Calu3 (cell line): ENCODE measurements around the gene CNTNAP2. TPM values are rescaled to one million over a fixed set of nuclear protein-coding genes. Genes with fewer than 3 reads are reported as not detected.

Source experiments
- BruUV-seq: library from RNA; stranded (reverse); fragments of 400-500 nt; replicated peaks from 2 replicates; lab custom pipeline; 2021; lab: Mats Ljungman, UMichigan
- CTCF ChIA-PET: fragments of 300-600 bp; sonication (Branson Sonifier 250); formaldehyde crosslinking; loops from one replicate; lab custom pipeline; 2022; ENCODE audit warnings: antibody characterized with exemption; lab: Charles Lee
- DNase-seq: peaks from one replicate; pipeline ENCODE4 v3.0.0; 2022
- H3K27ac Mint-ChIP-seq: one replicate; pipeline ENCODE4 v1.8.0; 2022; ENCODE audit warnings: mixed read lengths; ENCODE audit not compliant: unreplicated experiment
- H3K27me3 Mint-ChIP-seq: one replicate; pipeline ENCODE4 v1.8.0; 2022; ENCODE audit warnings: mixed read lengths; ENCODE audit not compliant: unreplicated experiment
- H3K36me3 Mint-ChIP-seq: one replicate; pipeline ENCODE4 v1.8.0; 2022; ENCODE audit warnings: mild to moderate bottlenecking, moderate library complexity, mixed read lengths; ENCODE audit not compliant: insufficient read depth, unreplicated experiment
- H3K4me1 Mint-ChIP-seq: one replicate; pipeline ENCODE4 v1.8.0; 2022; ENCODE audit warnings: mild to moderate bottlenecking, low read depth, mixed read lengths; ENCODE audit not compliant: unreplicated experiment
- H3K4me3 Mint-ChIP-seq: one replicate; pipeline ENCODE4 v1.8.0; 2022; ENCODE audit warnings: mild to moderate bottlenecking, low read depth, moderate library complexity, mixed read lengths; ENCODE audit not compliant: unreplicated experiment
- H3K9me3 Mint-ChIP-seq: one replicate; pipeline ENCODE4 v1.8.0; 2022; ENCODE audit warnings: low read depth, mixed read lengths; ENCODE audit not compliant: unreplicated experiment
- intact Hi-C: fragments of 100-400 bp; cut with micrococcal nuclease; formaldehyde crosslinking; loops from one replicate; pipeline ENCODE4 v1.10.0; 2022; ENCODE audit not compliant: unreplicated experiment
- total RNA-seq: library from RNA; stranded (reverse); gene quantifications from 2 replicates; pipeline ENCODE4 v1.2.3, GENCODE V29; 2022
- TF ChIP-seq, protein P1 (sequence below): fragments of 200-600 bp; IDR thresholded peaks from one replicate; pipeline ENCODE4 v1.8.0; 2022; ENCODE audit warnings: antibody characterized with exemption; ENCODE audit not compliant: unreplicated experiment

The CNTNAP2 gene
- total RNA-seq, 1 experiment from 2014 or later, result 1.1 TPM

DNA sequence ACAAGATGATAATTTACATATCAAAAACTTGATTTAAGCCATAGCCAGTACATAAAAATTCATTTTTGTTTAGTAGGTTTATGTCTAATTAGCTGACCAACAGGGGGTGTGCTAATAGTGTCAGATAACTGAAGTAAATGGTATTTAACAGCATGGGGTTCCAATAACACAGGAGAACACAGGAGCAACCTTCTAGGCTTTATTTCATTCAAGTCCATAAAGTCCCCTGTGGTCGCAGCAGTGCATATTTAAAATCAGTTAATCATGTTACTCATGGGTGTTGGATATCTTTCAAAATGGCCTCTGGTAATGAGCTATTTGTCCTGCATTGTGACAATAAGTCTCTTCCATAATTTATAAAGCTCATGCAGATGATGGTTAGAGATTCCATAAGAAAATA, 238.6 kb downstream of the CNTNAP2 start:
- CTCF ChIA-PET, result no interaction called here
- H3K9me3 Mint-ChIP-seq, result peaks cover 10% of the 10 kb centered on the region
- intact Hi-C loops, result no loop called here
- DNase-seq, result no peak
- TF ChIP-seq, protein P1, sequence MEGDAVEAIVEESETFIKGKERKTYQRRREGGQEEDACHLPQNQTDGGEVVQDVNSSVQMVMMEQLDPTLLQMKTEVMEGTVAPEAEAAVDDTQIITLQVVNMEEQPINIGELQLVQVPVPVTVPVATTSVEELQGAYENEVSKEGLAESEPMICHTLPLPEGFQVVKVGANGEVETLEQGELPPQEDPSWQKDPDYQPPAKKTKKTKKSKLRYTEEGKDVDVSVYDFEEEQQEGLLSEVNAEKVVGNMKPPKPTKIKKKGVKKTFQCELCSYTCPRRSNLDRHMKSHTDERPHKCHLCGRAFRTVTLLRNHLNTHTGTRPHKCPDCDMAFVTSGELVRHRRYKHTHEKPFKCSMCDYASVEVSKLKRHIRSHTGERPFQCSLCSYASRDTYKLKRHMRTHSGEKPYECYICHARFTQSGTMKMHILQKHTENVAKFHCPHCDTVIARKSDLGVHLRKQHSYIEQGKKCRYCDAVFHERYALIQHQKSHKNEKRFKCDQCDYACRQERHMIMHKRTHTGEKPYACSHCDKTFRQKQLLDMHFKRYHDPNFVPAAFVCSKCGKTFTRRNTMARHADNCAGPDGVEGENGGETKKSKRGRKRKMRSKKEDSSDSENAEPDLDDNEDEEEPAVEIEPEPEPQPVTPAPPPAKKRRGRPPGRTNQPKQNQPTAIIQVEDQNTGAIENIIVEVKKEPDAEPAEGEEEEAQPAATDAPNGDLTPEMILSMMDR, result no peak
- no peaks in the 10 kb centered on the region for H3K4me1 Mint-ChIP-seq
- H3K36me3 Mint-ChIP-seq, result no peaks in the 10 kb centered on the region
- H3K4me3 Mint-ChIP-seq, result no peak overlapping the region
- H3K27me3 Mint-ChIP-seq, result no peaks in the 10 kb centered on the region
- H3K27ac Mint-ChIP-seq, result no peak overlapping the region
- no TSS peak for BruUV-seq

- Mint-ChIP-seq H3K27ac (no peak overlapping the region), H3K4me3 (no peak overlapping the region), H3K27me3 (no peaks in the 10 kb centered on the region), H3K36me3 (no peaks in the 10 kb centered on the region), H3K9me3 (peaks cover 11% of the 10 kb centered on the region), H3K4me1 (no peaks in the 10 kb centered on the region)
- CTCF ChIA-PET, result no interaction called here
- no peak for DNase-seq
- BruUV-seq, result no TSS peak
- intact Hi-C loops, result no loop called here
- TF ChIP-seq, protein P1, result no peak
Measured at GRCh38 chr7:146359176-146359575, 242.6 kb downstream of the CNTNAP2 start.

- Mint-ChIP-seq H3K27me3 (no peaks in the 10 kb centered on the region), H3K36me3 (no peaks in the 10 kb centered on the region), H3K4me1 (no peaks in the 10 kb centered on the region), H3K27ac (no peak overlapping the region), H3K9me3 (peaks cover 15% of the 10 kb centered on the region), H3K4me3 (no peak overlapping the region)
- CTCF ChIA-PET, result no interaction called here
- DNase-seq, result no peak
- TF ChIP-seq, protein P1, result no peak
- no TSS peak for BruUV-seq
- intact Hi-C loops, result no loop called here
Measured at GRCh38 chr7:146366938-146367337, 250.3 kb downstream of the CNTNAP2 start.

DNA sequence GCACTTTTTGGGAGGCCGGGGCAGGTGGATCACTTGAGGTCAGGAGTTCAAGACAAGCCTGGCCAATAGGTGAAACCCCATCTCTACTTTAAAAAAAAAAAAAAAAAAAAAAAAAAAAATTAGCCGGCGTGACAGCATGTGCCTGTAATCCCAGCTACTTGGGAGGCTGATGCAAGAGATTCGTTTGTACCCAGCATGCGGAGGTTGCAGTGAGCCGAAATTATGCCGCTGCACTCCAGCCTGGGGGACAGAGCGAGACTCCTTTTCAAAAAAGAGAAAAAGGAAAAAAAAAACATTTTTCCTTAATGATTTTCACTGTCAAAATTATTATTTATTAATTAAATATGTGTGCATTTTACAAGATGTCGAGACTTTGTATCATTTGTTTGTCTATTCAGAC, 253.6 kb downstream of the CNTNAP2 start:
- CTCF ChIA-PET, result no interaction called here
- peaks cover 22% of the 10 kb centered on the region for H3K9me3 Mint-ChIP-seq
- DNase-seq, result no peak
- intact Hi-C loops, result no loop called here
- no peak overlapping the region for H3K27ac Mint-ChIP-seq
- H3K4me3 Mint-ChIP-seq, result no peak overlapping the region
- H3K4me1 Mint-ChIP-seq, result no peaks in the 10 kb centered on the region
- TF ChIP-seq, protein P1, result no peak
- no peaks in the 10 kb centered on the region for H3K36me3 Mint-ChIP-seq
- no peaks in the 10 kb centered on the region for H3K27me3 Mint-ChIP-seq
- BruUV-seq, result no TSS peak
